GM18499 (cell line): Measurements from ENCODE around the gene SHKBP1.
"Not testable (repeated sequence)": the region's sequence is repeated elsewhere in the genome, so short reads cannot be mapped to it uniquely, and the experiment has no call there.

ENCODE experiments used
- ATAC-seq: cut with Tn5 transposase; IDR thresholded peaks from one replicate; pipeline ENCODE4 v1.9.1; 2021; ENCODE audit warnings: moderate number of reproducible peaks; ENCODE audit not compliant: insufficient read depth, unreplicated experiment

Gene SHKBP1

DNA sequence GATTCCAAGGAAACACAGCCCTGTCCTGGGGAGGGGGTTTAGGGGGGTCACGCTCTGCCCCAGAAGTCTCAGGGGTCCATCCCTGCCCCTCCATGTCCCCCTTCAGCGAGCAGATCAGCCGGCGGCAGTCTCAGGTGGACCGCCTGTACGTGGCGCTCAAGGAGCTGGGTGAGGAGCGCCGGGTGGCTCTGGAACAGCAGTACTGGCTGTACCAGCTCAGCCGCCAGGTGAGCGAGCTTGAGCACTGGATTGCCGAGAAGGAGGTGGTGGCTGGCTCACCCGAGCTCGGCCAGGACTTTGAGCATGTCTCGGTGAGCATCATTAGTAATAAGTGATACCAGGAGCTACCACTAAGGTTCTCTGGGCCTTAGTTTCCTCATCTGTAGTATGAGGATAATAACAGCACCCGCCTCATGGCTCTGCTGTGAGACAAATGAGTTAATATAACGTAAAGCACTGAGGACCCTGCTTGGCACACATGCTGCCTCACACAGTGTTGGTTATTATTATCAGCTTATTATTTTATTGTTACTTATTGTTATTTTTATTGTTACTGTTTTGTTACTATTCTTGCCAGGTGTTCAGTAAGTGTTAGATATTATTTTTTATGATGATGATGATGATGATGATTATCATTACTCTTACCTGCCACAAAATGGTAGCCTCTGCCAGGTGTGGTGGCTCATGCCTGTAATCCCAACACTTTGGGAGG lies 20.5 kb upstream of the SHKBP1 start:
- no peak for ATAC-seq

DNA sequence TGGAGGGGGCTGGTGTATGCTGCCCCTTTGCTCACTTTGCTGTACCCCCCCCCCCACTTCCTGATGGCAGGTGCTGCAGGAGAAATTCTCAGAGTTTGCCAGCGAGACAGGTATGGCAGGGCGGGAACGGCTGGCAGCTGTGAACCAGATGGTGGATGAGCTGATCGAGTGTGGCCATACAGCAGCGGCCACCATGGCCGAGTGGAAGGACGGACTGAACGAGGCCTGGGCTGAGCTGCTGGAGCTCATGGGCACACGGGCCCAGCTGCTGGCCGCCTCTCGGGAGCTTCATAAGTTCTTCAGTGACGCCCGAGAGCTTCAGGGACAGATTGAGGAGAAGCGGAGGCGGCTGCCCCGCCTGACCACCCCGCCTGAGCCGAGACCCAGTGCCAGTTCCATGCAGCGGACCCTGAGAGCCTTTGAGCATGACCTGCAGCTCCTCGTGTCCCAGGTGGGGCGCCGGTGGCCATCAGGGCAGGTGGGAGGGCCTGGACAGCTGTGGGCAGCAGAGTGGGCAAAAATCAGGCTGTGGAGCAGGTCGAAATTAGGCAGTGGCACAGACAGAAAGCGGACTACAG lies 19.6 kb upstream of the SHKBP1 start:
- ATAC-seq = no peak

DNA sequence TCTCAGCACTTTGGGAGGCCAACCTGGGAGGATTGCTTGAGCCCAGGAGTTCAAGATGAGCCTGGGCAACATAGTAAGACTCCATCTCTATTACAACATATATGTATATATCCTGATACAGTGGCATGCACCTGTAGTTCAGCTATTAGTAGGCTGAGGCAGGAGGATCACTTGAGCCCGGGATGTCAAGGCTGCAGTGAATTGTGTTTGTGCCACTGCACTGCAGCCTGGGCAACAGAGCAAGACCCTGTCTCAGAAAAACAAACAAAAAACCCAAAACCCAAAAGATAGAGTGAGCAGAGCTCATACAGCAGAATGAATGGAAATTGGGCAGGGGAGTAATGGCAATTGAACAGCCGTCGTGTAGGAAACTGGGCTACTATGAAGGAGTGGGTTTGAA lies 17.3 kb upstream of the SHKBP1 start:
- no peak for ATAC-seq

DNA sequence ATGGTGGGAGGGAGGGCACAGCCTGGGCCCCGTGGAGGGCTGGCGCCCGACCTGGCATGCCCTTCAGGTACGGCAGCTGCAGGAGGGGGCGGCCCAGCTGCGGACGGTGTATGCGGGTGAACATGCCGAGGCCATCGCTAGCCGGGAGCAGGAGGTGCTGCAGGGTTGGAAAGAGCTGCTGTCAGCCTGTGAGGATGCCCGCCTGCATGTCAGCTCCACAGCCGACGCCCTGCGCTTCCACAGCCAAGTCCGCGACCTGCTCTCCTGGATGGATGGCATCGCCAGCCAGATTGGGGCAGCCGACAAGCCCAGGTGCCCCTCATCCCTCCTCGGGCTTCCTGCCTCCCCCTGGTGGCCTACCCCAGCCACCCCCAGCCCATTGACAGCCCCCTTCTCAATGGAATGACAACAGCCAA lies 16.6 kb upstream of the SHKBP1 start:
- ATAC-seq = no peak

DNA sequence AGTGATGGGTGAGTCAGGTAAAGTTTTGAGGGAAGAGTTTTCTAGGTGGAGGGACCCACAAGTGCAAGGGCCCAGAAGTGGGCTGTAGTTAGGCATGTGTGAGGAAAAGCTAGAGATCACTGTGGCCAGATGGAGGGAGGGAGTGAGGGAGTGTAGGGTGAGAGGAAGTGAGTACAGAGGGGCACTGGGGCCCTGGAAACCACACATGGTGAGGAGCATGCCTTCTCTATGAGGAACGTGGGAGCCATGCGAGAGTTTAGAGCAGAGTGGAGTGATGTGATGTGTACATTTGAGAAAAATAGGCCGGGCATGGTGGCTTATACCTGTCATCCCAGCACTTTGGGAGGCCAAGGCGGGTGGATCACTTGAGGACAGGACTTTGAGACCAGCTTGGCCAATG lies 14.7 kb upstream of the SHKBP1 start:
- no peak for ATAC-seq

DNA sequence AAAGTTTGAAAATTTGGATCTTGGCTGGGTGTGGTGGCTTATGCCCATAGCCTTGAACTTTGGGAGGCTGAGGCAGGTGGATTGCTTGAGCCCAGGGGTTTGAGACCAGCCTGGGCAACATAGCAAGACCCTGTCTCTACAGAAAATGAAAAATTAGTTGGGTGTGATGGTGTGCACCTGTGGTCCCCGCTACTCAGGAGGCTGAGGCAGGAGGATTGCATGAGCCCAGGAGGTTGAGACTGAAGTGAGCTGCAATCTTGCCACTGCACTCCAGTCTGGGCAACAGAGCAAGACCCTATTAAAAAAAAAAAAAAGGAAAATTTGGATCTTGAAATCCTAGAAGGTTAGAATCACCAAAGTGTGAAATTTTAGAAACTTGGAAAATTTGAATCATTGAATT lies 12.1 kb upstream of the SHKBP1 start:
- not testable (repeated sequence) for ATAC-seq

DNA sequence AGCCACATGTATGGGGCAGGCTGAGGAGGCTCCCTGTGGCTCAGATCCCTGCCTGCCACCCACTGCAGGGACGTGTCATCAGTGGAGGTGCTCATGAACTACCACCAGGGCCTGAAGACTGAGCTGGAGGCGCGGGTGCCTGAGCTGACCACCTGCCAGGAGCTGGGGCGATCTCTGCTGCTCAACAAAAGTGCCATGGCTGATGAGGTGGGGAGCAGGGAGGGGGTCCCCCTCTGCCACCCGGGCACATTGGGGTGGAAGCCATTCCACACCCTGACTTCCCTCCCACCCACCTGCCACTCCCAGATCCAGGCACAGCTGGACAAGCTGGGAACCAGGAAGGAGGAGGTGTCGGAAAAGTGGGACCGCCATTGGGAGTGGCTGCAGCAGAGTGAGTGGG lies 11.3 kb upstream of the SHKBP1 start:
- no peak for ATAC-seq

DNA sequence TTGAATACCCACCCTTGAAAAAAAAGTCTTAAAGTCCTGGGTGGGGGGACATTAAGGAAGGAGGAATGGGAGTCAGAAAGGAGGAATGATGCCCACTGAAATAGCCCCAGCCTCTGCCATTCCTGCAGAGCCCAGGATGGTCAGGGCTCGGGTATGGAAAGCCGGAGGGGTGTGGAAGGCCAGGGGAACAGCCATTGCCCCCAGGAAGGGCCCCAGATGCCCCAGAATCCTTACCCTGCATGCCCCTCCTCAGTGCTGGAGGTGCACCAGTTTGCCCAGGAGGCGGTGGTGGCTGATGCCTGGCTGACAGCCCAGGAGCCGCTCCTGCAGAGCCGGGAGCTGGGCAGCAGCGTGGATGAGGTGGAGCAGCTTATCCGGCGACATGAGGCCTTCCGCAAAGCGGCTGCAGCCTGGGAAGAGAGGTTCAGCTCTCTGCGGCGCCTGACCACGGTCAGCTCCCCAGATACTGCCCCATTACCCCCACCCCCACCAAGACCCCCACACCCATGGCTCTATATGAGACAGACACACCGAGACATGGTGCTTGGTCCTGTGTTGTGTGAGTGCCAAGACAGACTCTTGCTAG lies 10.7 kb upstream of the SHKBP1 start:
- ATAC-seq = no peak

DNA sequence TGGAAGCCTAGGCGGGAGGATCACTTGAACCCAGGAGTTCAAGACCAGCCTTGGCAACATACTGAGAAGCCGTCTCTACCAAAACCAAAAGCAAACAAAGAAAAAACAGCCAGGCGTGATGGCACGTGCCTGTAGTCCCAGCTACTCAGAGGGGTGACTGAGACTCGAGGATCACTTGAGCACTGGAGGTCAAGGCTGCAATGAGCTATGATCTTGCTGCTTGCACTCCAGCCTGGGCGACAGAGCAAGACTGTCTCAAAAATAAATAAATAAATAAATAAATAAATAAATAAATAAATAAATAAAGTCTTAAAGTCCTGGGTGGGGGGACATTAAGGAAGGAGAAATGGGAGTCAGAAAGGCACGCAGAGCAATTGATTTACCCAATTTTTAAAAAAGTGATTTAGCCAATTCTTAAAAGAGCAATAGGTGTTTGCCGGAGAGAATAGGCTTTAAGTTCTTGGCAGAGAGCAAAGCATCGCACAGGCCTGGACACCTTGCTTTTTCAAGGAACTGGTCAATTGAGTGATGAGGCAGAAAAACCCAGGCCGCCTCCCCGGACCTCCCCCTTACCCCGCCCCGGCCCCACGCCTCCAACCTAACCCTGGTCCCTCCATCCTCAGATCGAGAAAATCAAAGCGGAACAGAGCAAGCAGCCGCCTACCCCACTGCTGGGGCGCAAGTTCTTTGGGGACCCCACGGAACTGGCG lies 9.5 kb upstream of the SHKBP1 start:
- no peak for ATAC-seq

DNA sequence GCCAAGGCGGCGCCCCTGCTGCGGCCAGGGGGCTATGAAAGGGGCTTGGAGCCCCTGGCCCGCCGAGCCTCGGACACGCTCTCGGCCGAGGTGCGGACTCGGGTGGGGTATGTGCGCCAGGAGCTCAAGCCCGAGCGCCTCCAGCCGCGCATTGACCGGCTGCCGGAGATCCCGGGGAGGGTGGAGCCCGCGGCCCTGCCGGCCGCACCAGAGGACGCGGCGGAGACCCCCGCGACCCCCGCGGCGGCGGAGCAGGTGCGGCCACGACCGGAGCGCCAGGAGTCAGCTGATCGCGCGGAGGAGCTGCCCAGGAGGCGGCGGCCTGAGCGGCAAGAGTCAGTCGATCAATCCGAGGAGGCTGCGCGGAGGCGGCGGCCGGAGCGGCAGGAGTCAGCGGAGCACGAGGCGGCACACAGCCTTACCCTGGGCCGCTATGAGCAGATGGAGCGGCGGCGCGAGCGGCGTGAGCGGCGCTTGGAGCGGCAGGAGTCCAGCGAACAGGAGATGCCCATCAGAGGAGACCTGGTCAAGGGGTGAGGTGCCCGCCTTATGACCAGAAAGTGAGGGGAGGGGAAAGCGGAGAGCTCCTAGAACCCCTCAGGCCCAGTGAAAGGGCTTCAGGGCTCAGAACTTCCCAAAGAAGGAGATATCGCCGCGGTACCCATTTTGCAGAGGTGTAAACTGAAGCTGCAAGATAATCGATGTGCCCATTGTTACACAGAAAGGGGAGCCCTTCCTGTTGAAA lies 8.8 kb upstream of the SHKBP1 start:
- ATAC-seq = no peak

DNA sequence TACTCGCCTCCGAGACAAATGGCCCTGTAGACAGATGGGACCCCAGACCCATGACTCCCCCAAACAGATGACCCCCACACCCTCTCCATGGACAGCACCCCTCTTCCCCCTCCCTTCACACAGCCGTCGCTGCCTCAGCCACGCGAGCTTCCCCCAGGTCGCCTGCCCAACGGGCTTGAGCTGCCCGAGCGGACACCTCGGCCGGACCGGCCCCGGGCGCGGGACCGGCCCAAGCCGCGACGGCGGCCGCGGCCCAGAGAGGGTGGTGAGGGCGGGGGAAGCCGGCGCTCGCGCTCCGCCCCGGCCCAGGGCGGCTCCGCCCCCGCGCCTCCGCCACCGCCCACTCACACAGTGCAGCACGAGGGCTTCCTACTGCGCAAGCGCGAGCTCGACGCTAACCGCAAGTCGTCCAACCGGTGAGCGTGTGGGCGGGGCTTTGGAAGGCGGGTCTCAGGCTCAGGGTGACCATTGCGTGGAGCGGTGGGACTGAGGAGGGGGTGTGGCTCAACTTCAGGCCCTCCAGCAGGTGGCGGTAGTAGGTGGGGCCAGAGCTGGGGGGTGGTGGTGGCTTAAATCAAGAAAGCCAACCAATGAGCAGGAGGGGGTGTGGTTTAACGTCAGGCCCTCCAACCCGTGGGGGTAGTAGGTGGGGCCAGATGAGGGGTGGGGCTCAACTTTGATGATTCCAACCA lies 6.2 kb upstream of the SHKBP1 start:
- ATAC-seq = no peak

DNA sequence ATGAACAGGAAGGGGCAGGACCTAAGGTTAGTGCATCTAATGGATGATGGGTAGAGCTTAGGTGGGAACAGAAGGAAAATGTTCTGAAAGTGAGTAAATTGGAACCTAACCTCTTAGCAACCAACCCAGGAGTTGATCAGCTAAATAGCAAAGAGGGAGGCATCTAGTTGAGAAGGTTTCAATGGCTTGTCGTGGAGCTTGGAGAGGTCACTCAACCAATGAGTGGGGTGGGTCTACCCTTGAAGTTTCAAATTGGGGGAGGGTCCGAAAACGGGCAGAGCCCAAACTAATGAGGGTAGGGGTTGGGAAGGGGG lies 5.7 kb upstream of the SHKBP1 start:
- ATAC-seq = no peak

DNA sequence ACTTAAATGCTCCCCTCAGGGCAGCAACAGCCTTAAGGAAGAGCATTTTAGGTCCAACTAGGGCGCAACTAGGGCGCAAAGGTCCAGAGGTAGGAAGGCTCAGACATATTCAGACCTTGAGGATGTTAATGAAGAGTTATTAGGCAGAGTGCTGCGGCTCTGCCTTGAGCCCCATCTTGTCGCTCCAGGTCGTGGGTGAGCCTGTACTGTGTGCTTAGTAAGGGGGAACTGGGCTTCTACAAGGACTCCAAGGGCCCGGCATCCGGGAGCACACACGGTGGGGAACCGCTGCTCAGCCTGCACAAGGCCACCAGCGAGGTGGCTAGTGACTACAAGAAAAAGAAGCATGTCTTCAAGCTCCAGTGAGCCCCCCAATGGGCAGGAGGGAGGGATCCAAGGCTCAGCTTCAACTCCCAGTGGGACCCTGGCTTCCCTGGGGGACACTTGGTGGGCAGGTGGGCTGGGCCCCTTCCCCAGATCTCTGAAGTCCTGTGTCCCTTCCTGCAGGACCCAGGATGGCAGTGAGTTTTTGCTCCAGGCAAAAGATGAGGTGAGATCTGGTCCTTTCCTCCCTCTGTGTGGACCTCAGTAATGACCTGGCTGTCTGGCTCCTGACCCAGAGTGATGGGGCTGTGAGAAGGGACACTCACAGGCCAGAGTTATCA lies 4.7 kb upstream of the SHKBP1 start:
- no peak for ATAC-seq

DNA sequence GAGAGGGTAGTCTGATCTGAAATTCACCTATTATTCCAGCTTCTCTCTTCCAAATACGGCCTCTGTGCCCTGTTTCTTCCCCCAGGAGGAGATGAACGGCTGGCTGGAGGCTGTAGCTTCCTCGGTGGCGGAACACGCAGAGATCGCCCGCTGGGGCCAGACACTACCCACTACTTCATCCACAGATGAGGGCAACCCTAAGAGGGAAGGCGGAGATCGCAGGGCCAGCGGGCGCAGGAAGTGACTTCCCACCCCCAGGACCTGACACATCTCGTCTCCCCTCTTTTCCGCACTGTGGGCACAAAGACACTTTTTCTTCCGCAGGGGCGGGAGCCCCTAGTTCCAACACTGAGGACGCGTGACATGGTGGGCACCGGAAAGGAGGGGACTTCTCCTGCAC lies 1.3 kb upstream of the SHKBP1 start:
- no peak for ATAC-seq

DNA sequence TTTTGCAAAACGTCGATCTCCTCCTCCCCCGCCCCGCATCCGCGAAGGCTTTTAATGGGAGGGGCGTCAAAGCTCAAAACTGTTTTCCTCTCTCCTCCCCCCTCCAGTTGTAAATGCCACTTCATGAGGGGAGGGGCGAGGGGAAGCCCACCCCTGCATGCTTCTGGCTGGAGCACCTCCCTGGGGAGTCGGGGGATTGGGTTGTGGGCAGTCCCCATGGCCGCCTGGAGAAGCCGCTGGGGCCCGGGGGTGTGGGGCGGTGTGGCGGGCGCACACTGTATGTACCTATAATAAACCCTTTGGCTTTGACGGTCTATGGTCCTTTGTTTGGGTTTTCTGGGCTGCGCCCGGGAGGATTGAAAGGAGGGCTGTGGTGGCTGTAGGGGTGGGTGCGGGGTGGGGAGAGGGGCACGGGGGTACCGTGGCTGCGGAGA lies 505 bp upstream of the SHKBP1 start:
- no peak for ATAC-seq

DNA sequence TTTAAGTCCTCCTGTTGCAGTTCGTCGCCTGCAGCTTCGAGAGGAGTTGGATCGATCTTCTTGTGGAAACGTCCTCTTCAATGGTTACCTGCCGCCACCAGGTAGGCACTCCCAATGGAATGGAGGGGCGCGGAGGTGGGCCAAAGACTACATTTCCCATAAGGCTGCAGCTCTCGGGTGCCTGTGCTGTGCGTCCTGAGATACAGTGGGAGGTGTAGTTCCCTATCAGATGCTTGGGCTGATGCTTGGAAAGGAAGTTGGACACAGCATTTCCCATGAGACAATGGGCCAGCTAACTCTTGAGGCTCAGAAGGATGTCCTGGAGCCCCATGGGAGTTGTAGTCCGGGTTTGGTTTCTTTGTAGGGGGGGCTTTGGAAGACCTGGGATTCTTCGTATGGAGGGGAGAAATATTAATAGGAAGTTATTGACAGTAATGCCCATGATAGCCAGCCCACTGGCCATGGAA lies 1.8 kb downstream of the SHKBP1 start:
- no peak for ATAC-seq

DNA sequence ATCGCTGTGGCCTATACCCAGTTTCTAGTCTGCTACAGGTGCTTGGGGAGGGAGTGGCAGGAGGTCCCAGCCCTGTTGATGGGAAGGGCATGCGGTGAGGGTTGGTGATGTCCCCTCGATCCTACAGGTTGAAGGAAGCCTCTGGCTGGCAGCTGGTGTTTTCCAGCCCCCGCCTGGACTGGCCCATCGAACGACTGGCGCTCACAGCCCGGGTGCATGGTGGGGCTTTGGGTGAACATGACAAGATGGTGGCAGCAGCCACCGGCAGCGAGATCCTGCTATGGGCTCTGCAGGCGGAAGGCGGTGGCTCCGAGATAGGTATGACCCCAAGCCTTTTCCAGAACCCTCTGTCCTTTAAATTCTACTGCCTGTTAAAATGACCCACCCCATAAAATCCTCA lies 3.9 kb downstream of the SHKBP1 start:
- ATAC-seq = no peak

DNA sequence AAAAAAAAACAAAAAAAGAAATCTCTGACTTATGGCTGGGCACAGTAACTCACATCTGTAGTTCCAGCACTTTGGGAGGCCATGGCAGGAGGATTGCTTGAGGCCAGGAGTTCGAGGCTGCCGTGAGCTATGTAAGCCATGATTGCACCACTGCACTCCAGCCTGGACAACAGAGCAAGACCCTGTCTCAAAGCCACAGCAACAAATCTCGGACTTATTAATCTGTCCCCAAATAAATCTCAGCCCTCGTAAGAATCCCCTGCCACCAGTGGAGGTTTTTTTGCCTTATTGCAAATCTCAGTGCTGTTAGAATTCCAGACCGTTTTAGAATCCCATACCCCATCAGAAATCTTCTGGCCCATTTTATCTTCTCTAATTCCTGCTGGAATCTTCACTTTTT lies 4.9 kb downstream of the SHKBP1 start:
- no peak for ATAC-seq

DNA sequence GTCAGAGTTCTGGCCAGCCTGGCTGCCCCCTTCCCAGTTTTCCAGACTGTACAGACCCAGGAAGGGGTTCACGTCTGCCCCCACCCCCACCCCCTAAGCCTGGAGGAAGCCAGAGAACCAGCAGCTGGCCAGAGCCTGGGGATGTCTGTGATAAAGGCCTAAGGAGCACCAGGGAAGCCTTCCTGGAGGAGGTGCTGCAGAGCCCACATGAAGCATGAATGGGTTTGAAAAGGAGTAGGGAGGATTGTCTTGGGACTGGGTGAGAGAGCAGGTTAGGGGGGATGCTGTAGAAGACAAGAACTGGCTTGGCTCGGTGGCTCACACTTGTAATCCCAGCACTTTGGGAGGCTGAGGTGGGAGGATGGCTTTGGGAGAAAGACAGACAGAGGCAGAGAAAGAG lies 5.8 kb downstream of the SHKBP1 start:
- ATAC-seq = no peak

DNA sequence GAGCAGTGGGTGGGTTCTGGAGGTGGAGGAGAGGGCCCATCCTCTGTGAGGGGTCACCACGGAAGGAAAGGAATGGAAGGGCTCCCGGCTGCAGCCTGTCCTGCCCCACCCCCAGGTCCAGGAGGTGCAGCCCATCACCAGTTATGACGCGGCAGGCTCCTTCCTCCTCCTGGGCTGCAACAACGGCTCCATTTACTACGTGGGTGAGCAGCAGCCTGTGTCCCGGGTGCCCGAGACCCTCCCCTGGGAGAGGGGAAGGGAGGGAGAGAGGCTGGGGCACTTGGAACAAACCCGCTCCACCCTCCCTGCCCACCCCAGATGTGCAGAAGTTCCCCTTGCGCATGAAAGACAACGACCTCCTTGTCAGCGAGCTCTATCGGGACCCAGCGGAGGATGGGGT lies 6.6 kb downstream of the SHKBP1 start:
- no peak for ATAC-seq
